DOHH2 (cell line): ENCODE results near the gene TAX1BP1.

ENCODE experiments used
- EZH2phosphoT487 ChIP-seq: fragments of 200-600 bp; sonication (generic); IDR thresholded peaks from 2 replicates; pipeline ENCODE4 v1.6.1; 2017; ENCODE audit warnings: borderline replicate concordance, mild to moderate bottlenecking, antibody characterized with exemption, low read length, moderate library complexity, mixed read lengths
- TF ChIP-seq, protein P1 (sequence below): fragments of 200-600 bp; sonication (generic); IDR thresholded peaks from one replicate; pipeline ENCODE4 v1.5.1; 2014; ENCODE audit warnings: antibody characterized with exemption, mild to moderate bottlenecking, low read depth, low read length; ENCODE audit not compliant: poor library complexity, severe bottlenecking

DNA sequence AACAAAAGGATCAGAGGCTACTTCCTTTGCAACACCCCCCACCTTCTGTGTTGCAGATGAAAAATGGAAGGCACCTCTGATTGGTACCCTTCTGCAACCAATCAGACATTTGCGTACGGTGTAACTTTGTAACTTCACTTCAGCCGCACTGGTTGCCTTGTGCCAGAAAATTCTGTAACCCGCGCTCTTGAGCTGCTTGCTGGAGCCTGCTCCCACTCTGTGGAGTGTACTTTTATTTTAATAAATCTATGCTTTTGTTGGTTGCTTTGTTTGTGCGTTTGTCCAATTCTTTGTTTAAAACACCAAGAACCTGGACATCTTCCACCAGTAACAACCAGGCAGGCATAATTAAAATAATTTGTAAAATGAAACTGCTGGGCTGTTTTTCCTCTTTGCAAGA is 31.5 kb upstream of the TAX1BP1 start:
- TF ChIP-seq, protein P1, sequence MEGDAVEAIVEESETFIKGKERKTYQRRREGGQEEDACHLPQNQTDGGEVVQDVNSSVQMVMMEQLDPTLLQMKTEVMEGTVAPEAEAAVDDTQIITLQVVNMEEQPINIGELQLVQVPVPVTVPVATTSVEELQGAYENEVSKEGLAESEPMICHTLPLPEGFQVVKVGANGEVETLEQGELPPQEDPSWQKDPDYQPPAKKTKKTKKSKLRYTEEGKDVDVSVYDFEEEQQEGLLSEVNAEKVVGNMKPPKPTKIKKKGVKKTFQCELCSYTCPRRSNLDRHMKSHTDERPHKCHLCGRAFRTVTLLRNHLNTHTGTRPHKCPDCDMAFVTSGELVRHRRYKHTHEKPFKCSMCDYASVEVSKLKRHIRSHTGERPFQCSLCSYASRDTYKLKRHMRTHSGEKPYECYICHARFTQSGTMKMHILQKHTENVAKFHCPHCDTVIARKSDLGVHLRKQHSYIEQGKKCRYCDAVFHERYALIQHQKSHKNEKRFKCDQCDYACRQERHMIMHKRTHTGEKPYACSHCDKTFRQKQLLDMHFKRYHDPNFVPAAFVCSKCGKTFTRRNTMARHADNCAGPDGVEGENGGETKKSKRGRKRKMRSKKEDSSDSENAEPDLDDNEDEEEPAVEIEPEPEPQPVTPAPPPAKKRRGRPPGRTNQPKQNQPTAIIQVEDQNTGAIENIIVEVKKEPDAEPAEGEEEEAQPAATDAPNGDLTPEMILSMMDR: no peak
- no peak for TF ChIP-seq EZH2phosphoT487
